MM.1S (cell line): ENCODE results near the gene FCAR.
"Not testable (repeated sequence)": the region's sequence is repeated elsewhere in the genome, so short reads cannot be mapped to it uniquely, and the experiment has no call there.

ENCODE experiments used
- DNase-seq: peaks from one replicate; pipeline ENCODE4 v3.0.0-alpha.2; 2015
- H2AFZ ChIP-seq: fragments of 300-600 bp; sonication (generic); 2 replicates; pipeline ENCODE4 v1.6.0; 2016; ENCODE audit warnings: antibody characterized with exemption, low read length
- H3F3A ChIP-seq: fragments of 300-600 bp; sonication (generic); 2 replicates; pipeline ENCODE4 v1.6.1; 2016; ENCODE audit warnings: mild to moderate bottlenecking, antibody characterized with exemption, low read length, moderate library complexity, mixed read lengths; ENCODE audit not compliant: insufficient read depth
- H3K27ac ChIP-seq: fragments of 300-600 bp; sonication (generic); 2 replicates; pipeline ENCODE4 v1.5.1; 2016; ENCODE audit warnings: mild to moderate bottlenecking, low read length
- H3K27me3 ChIP-seq: fragments of 300-600 bp; sonication (generic); replicated peaks from 2 replicates; pipeline ENCODE4 v1.6.0; 2016; ENCODE audit warnings: low read length; ENCODE audit not compliant: insufficient read depth
- H3K36me3 ChIP-seq: fragments of 300-600 bp; sonication (generic); replicated peaks from 2 replicates; pipeline ENCODE4 v1.6.1; 2016; ENCODE audit warnings: mild to moderate bottlenecking, low read length, mixed read lengths; ENCODE audit not compliant: insufficient read depth
- H3K4me1 ChIP-seq: fragments of 300-600 bp; sonication (generic); 2 replicates; pipeline ENCODE4 v1.6.1; 2016; ENCODE audit warnings: low read length, mixed read lengths
- H3K4me2 ChIP-seq: fragments of 300-600 bp; sonication (generic); 2 replicates; pipeline ENCODE4 v1.6.0; 2016; ENCODE audit warnings: low read depth, low read length
- H3K4me3 ChIP-seq: fragments of 300-600 bp; sonication (generic); 2 replicates; pipeline ENCODE4 v1.5.1; 2016; ENCODE audit warnings: low read length, mixed read lengths
- H3K79me2 ChIP-seq: fragments of 300-600 bp; sonication (generic); 2 replicates; pipeline ENCODE4 v1.6.1; 2016; ENCODE audit warnings: mixed run types, low read length, mixed read lengths
- H3K9ac ChIP-seq: fragments of 300-600 bp; sonication (generic); 2 replicates; pipeline ENCODE4 v1.6.1; 2016; ENCODE audit warnings: low read length, mixed read lengths
- H3K9me2 ChIP-seq: fragments of 300-600 bp; sonication (generic); replicated peaks from 2 replicates; pipeline ENCODE4 v1.6.1; 2016; ENCODE audit warnings: mild to moderate bottlenecking, low read length, mixed read lengths; ENCODE audit not compliant: insufficient read depth
- H3K9me3 ChIP-seq: fragments of 300-600 bp; sonication (generic); replicated peaks from 2 replicates; pipeline ENCODE4 v1.6.1; 2016; ENCODE audit warnings: mild to moderate bottlenecking, low read length, mixed read lengths; ENCODE audit not compliant: insufficient read depth
- H4K20me1 ChIP-seq: fragments of 300-600 bp; sonication (generic); 2 replicates; pipeline ENCODE4 v1.6.1; 2016; ENCODE audit warnings: mild to moderate bottlenecking, low read length, moderate library complexity, mixed read lengths; ENCODE audit not compliant: insufficient read depth
- EZH2 ChIP-seq: fragments of 300-600 bp; sonication (generic); optimal IDR thresholded peaks from 2 replicates; pipeline ENCODE3; 2017; ENCODE audit warnings: low read depth, mild to moderate bottlenecking, antibody characterized with exemption, low read length, mixed read lengths
- EZH2phosphoT487 ChIP-seq: fragments of 300-600 bp; sonication (generic); IDR thresholded peaks from 2 replicates; pipeline ENCODE4 v1.6.1; 2018; ENCODE audit warnings: antibody characterized with exemption, low read length
- TF ChIP-seq, protein P1 (sequence below): fragments of 300-600 bp; sonication (generic); IDR thresholded peaks from 2 replicates; pipeline ENCODE4 v1.5.1; 2016; ENCODE audit warnings: antibody characterized with exemption, low read length, mixed read lengths

FCAR gene

DNA sequence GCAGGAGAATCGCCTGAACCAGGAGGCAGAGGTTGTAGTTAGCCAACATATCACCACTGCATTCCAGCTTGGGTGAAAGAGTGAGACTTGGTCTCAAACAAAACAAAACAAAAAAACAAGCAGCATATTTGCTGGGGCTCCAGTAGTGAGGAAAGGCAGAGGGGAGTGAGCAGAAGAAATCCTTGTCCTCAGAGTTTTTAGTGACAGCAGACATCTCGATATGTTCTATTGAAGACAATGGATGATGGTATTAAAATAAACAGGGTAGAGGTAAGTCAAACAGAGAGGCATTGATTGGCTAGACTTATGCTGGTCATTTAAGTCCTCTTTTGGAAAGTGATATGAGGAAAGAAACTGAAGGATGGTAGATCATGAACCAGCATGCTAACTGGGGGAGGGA lies 54.3 kb downstream of the FCAR start:
- H3K79me2 ChIP-seq: no peaks in the 10 kb centered on the region
- H3K9me2 ChIP-seq: no peaks in the 10 kb centered on the region
- DNase-seq: no peak
- no peaks in the 10 kb centered on the region for H3K9me3 ChIP-seq
- H3K4me2 ChIP-seq: no peak overlapping the region
- H3K9ac ChIP-seq: no peak overlapping the region
- no peaks in the 10 kb centered on the region for H3K4me1 ChIP-seq
- H3K27ac ChIP-seq: no peak overlapping the region
- H4K20me1 ChIP-seq: no peaks in the 10 kb centered on the region
- H3F3A ChIP-seq: no peaks in the 10 kb centered on the region
- H2AFZ ChIP-seq: no peak overlapping the region
- H3K4me3 ChIP-seq: no peak overlapping the region
- 0 out of 2 replicates have a peak, but pooled peaks cover 4% of the 10 kb centered on the region for H3K36me3 ChIP-seq
- TF ChIP-seq, protein P1, sequence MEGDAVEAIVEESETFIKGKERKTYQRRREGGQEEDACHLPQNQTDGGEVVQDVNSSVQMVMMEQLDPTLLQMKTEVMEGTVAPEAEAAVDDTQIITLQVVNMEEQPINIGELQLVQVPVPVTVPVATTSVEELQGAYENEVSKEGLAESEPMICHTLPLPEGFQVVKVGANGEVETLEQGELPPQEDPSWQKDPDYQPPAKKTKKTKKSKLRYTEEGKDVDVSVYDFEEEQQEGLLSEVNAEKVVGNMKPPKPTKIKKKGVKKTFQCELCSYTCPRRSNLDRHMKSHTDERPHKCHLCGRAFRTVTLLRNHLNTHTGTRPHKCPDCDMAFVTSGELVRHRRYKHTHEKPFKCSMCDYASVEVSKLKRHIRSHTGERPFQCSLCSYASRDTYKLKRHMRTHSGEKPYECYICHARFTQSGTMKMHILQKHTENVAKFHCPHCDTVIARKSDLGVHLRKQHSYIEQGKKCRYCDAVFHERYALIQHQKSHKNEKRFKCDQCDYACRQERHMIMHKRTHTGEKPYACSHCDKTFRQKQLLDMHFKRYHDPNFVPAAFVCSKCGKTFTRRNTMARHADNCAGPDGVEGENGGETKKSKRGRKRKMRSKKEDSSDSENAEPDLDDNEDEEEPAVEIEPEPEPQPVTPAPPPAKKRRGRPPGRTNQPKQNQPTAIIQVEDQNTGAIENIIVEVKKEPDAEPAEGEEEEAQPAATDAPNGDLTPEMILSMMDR: no peak
- TF ChIP-seq EZH2 (no peak), EZH2phosphoT487 (no peak)
- H3K27me3 ChIP-seq: no peaks in the 10 kb centered on the region

DNA sequence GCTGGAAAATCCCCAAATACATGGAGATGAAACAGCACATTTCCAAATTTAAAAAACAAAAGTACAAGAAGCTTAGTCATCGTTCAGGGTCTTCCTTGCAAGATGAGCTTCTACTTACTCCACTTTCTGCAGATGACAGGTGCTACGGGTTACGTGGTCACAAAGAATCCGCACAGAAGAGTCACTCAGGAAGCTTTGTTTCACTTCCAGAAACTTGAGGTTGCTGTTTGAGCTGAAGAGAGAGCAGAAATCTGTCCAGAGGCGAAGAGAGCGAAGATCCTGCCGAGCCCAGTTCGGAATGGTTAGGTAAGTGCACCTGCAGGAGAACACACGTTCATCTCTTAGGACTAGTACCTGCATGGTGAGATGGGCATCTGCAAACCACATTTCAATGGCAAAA lies 63.9 kb downstream of the FCAR start:
- peak overlapping the region; percentile 44 for H3K4me2 ChIP-seq

DNA sequence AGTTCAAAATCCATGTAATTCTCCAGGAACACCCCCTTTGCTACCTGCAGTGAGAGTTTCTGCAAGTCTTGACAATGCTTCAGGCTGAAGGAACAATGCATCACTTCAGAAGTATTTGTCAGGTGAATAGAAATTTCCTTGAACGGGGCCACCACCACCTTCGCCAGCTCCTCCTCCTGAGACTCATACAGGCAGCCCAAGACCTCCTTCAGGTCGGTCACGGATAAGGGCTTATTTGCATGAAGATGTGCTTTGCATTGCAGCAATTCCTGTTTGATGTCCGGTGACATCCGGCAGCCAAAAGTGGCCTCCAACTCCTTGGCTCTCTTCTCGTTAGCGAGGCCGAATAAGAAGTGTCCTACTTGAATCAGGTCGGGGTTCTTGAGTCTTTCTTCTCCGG lies 64.9 kb downstream of the FCAR start:
- Histone ChIP-seq H3K9me2 (no peaks in the 10 kb centered on the region), H3K9ac (peak overlapping the region; percentile 54), H3K4me3 (peak overlapping the region; percentile 60), H3K9me3 (no peaks in the 10 kb centered on the region), H2AFZ (0 out of 2 replicates have a peak overlapping the region, but pooled peaks have one; percentile 7), H4K20me1 (no peaks in the 10 kb centered on the region), H3K27me3 (0 out of 2 replicates have a peak, but pooled peaks cover 3% of the 10 kb centered on the region), H3K79me2 (peaks cover 14% of the 10 kb centered on the region), H3K27ac (peak overlapping the region; percentile 76), H3K4me1 (no peaks in the 10 kb centered on the region), H3K36me3 (no peaks in the 10 kb centered on the region), H3K4me2 (peak overlapping the region; percentile 44; the same call in 1 of the 2 replicates), H3F3A (peaks cover 12% of the 10 kb centered on the region)
- TF ChIP-seq EZH2phosphoT487: no peak
- no peak for TF ChIP-seq EZH2
- TF ChIP-seq, protein P1: no peak
- DNase-seq: peak; percentile 73

More for the DNA sequence above, 63.9 kb downstream of the FCAR start:
- H3K27ac ChIP-seq: peak overlapping the region; percentile 76; the same call in 1 of the 2 replicates
- peak overlapping the region; percentile 60 for H3K4me3 ChIP-seq
- H3K9me3 ChIP-seq: no peaks in the 10 kb centered on the region
- H4K20me1 ChIP-seq: no peaks in the 10 kb centered on the region
- no peaks in the 10 kb centered on the region for H3K9me2 ChIP-seq
- peak; percentile 94 for DNase-seq
- H3K4me1 ChIP-seq: no peaks in the 10 kb centered on the region
- peaks cover 14% of the 10 kb centered on the region for H3K79me2 ChIP-seq
- no peaks in the 10 kb centered on the region for H3K36me3 ChIP-seq
- 0 out of 2 replicates have a peak, but pooled peaks cover 3% of the 10 kb centered on the region for H3K27me3 ChIP-seq
- H3K9ac ChIP-seq: peak overlapping the region; percentile 54; the same call in 1 of the 2 replicates
- no peak overlapping the region for H2AFZ ChIP-seq
- no peak for TF ChIP-seq EZH2phosphoT487
- TF ChIP-seq EZH2: no peak
- TF ChIP-seq, protein P1: no peak
- peaks cover 12% of the 10 kb centered on the region for H3F3A ChIP-seq

DNA sequence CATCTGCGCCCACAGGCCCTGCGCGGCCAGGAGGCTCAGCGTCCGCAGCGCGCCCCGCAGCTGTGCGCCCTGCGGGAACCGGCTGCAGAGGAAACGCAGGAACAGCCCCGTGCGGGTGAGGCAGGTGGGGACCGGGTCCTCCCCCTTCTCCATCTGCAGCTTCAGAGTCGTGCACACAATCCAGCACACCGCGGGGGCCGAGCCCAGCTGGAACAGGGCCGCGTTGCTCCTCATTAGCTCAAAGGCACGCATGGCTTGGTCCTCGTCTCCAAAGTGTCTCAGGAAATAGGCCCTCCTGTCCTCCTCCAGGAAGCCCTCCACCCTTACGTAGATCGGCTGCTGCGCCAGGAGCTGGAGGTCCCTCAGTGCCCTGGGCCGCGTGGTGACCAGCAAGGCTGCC lies 65.5 kb downstream of the FCAR start:
- not testable (repeated sequence) for H4K20me1 ChIP-seq, H3K27me3 ChIP-seq, H3K9me2 ChIP-seq, DNase-seq, H3K4me3 ChIP-seq, H3K36me3 ChIP-seq, H3K4me2 ChIP-seq, H3K9me3 ChIP-seq, H3K9ac ChIP-seq, H3K27ac ChIP-seq, H3K4me1 ChIP-seq, H2AFZ ChIP-seq
- Histone ChIP-seq H3K79me2 (peaks cover 14% of the 10 kb centered on the region), H3F3A (peaks cover 12% of the 10 kb centered on the region)
